SH-SY5Y (cell line): ENCODE results near the gene ING4.

ENCODE experiments used
- GATA2 ChIP-seq: IDR thresholded peaks from 2 replicates; pipeline ENCODE4 v1.6.1; 2011; ENCODE audit warnings: mild to moderate bottlenecking, low read depth, low read length
- GATA3 ChIP-seq: IDR thresholded peaks from 2 replicates; pipeline ENCODE4 v1.6.1; 2011; ENCODE audit warnings: low read depth, mild to moderate bottlenecking, low read length, moderate library complexity

- TF ChIP-seq GATA2 (no peak), GATA3 (no peak)
Observed at GRCh38 chr12:6684609-6685008, 21.7 kb upstream of the ING4 start.
